GM04504 (cell line): ENCODE data around the gene SPRY4.
"Not testable (repeated sequence)": the region's sequence is repeated elsewhere in the genome, so short reads cannot be mapped to it uniquely, and the experiment has no call there.

Source experiments
- DNase-seq: peaks from one replicate; pipeline ENCODE4 v3.0.0-alpha.2; 2012; ENCODE audit warnings: low read depth

SPRY4 gene

GRCh38 chr5:142314606-142315005 lies 10.2 kb downstream of the SPRY4 start:
- no peak for DNase-seq

GRCh38 chr5:142314109-142314508 lies 10.7 kb downstream of the SPRY4 start:
- no peak for DNase-seq

- DNase-seq, result no peak
Observed at GRCh38 chr5:142313682-142314081, 11.1 kb downstream of the SPRY4 start.

GRCh38 chr5:142313275-142313674 lies 11.5 kb downstream of the SPRY4 start:
- no peak for DNase-seq

GRCh38 chr5:142312399-142312798 lies 12.4 kb downstream of the SPRY4 start:
- no peak for DNase-seq

GRCh38 chr5:142311725-142312124 lies 13.1 kb downstream of the SPRY4 start:
- DNase-seq, result no peak

GRCh38 chr5:142310803-142311202 lies 14.0 kb downstream of the SPRY4 start:
- no peak for DNase-seq

GRCh38 chr5:142309747-142310318 lies 15.0 kb downstream of the SPRY4 start:
- no peak for DNase-seq

- DNase-seq, result no peak
Observed at GRCh38 chr5:142308358-142308757, 16.5 kb downstream of the SPRY4 start.

GRCh38 chr5:142307146-142307890 lies 17.5 kb downstream of the SPRY4 start:
- DNase-seq, result no peak

- DNase-seq, result no peak
Observed at GRCh38 chr5:142306077-142306502, 18.7 kb downstream of the SPRY4 start.

GRCh38 chr5:142305211-142305610 lies 19.6 kb downstream of the SPRY4 start:
- no peak for DNase-seq

GRCh38 chr5:142304013-142304701 lies 20.7 kb downstream of the SPRY4 start:
- DNase-seq, result no peak

- no peak for DNase-seq
Observed at GRCh38 chr5:142303565-142303964, 21.3 kb downstream of the SPRY4 start.

- no peak for DNase-seq
Observed at GRCh38 chr5:142301540-142301939, 23.3 kb downstream of the SPRY4 start.

- no peak for DNase-seq
Observed at GRCh38 chr5:142300677-142301076, 24.1 kb downstream of the SPRY4 start.

- DNase-seq, result no peak
Observed at GRCh38 chr5:142298789-142299188, 26.0 kb downstream of the SPRY4 start.

- not testable (repeated sequence) for DNase-seq
Observed at GRCh38 chr5:142297786-142298185, 27.0 kb downstream of the SPRY4 start.

GRCh38 chr5:142296914-142297417 lies 27.9 kb downstream of the SPRY4 start:
- DNase-seq, result no peak

- no peak for DNase-seq
Observed at GRCh38 chr5:142295960-142296860, 28.6 kb downstream of the SPRY4 start.

- DNase-seq, result no peak
Observed at GRCh38 chr5:142295084-142295758, 29.6 kb downstream of the SPRY4 start.
